ENCODE results near the gene RGS19. TPM values are rescaled to one million over a fixed set of nuclear protein-coding genes. Genes with fewer than 3 reads are reported as not detected.

Gene RGS19
- total RNA-seq, 2 donors from 2014 or later: 9.1 to 14.5 TPM

- no peak for ATAC-seq
- Histone ChIP-seq H3K27ac (no peak overlapping the region), H3K4me1 (peaks cover 16% of the 10 kb centered on the region), H3K9me3 (no peaks in the 10 kb centered on the region), H3K36me3 (replicated peaks in 1 of 2; ENCODE audit: insufficient read depth in 1 of 2, low read depth in 2 of 2) (no peaks in the 10 kb centered on the region), H3K4me3 (no peak overlapping the region), H3K27me3 (no peaks in the 10 kb centered on the region)
- no peak for DNase-seq
- WGBS, 2 donors: 88 to 96% methylated on average over 4 to 22 of the region's 22 CpGs
- intact Hi-C loops (cut with DNase I): no loop called here
- TF ChIP-seq POLR2A (IDR thresholded peaks at IDR 0.05): no peak
- TF ChIP-seq CTCF (IDR thresholded peaks at IDR 0.05): no peak
Measured at GRCh38 chr20:64076061-64076997, 3.0 kb downstream of the RGS19 start.

- H3K9me3 ChIP-seq: no peaks in the 10 kb centered on the region
- H3K4me3 ChIP-seq: no peak overlapping the region
- no peaks in the 10 kb centered on the region for H3K36me3 ChIP-seq (replicated peaks in 1 of 2; ENCODE audit: insufficient read depth in 1 of 2, low read depth in 2 of 2)
- no peak for DNase-seq
- 87 to 88% methylated on average over 11 to 12 of the region's 12 CpGs for WGBS, 2 donors
- TF ChIP-seq POLR2A (IDR thresholded peaks at IDR 0.05): no peak
- no peak for TF ChIP-seq CTCF (IDR thresholded peaks at IDR 0.05)
- no peaks in the 10 kb centered on the region for H3K27me3 ChIP-seq
- intact Hi-C loops (cut with DNase I): no loop called here
- H3K27ac ChIP-seq: no peak overlapping the region
- H3K4me1 ChIP-seq: peaks cover 16% of the 10 kb centered on the region
- ATAC-seq: no peak
Measured at GRCh38 chr20:64075556-64075955, 3.8 kb downstream of the RGS19 start.

GRCh38 chr20:64074963-64075362, 4.4 kb downstream of the RGS19 start:
- Histone ChIP-seq H3K27me3 (no peaks in the 10 kb centered on the region), H3K4me1 (peaks cover 16% of the 10 kb centered on the region), H3K4me3 (no peak overlapping the region), H3K9me3 (no peaks in the 10 kb centered on the region), H3K27ac (no peak overlapping the region), H3K36me3 (replicated peaks in 1 of 2; ENCODE audit: insufficient read depth in 1 of 2, low read depth in 2 of 2) (no peaks in the 10 kb centered on the region)
- TF ChIP-seq CTCF (IDR thresholded peaks at IDR 0.05) (no peak), POLR2A (IDR thresholded peaks at IDR 0.05) (no peak)
- no peak for ATAC-seq
- intact Hi-C loops (cut with DNase I): no loop called here
- no peak for DNase-seq
- 84 to 95% methylated on average over 4 to 8 of the region's 8 CpGs for WGBS, 2 donors

- Histone ChIP-seq H3K4me3 (no peak overlapping the region), H3K27ac (no peak overlapping the region), H3K36me3 (replicated peaks in 1 of 2; ENCODE audit: insufficient read depth in 1 of 2, low read depth in 2 of 2) (no peaks in the 10 kb centered on the region), H3K4me1 (peaks cover 14% of the 10 kb centered on the region), H3K27me3 (no peaks in the 10 kb centered on the region), H3K9me3 (no peaks in the 10 kb centered on the region)
- no peak for ATAC-seq
- TF ChIP-seq POLR2A (IDR thresholded peaks at IDR 0.05) (no peak), CTCF (IDR thresholded peaks at IDR 0.05) (no peak)
- intact Hi-C loops (cut with DNase I): no loop called here
- DNase-seq: no peak
- 91 to 93% methylated on average over 13 to 28 of the region's 28 CpGs for WGBS, 2 donors
Measured at GRCh38 chr20:64074184-64074789, 5.0 kb downstream of the RGS19 start.

All from body of pancreas (tissue), 4 donors.